Endodermal cell (in vitro differentiated cells): ENCODE data around the gene SUPT4H1. TPM values are rescaled to one million over a fixed set of nuclear protein-coding genes. Genes with fewer than 3 reads are reported as not detected.
A peak's percentile ranks its signal among the peaks of the same experiment; 100 is the strongest.

Experiments used
- DNase-seq: peaks from one replicate; pipeline ENCODE4 v3.0.0-alpha.2; 2017
- H3K27ac ChIP-seq: 2 replicates; pipeline ENCODE4 v1.5.1; 2013; ENCODE audit warnings: mild to moderate bottlenecking, low read depth, low read length, moderate library complexity
- H3K27me3 ChIP-seq: 2 replicates; pipeline ENCODE4 v1.6.1; 2013; ENCODE audit warnings: mild to moderate bottlenecking, low read length, moderate library complexity; ENCODE audit not compliant: insufficient read depth, control insufficient read depth, poor library complexity, severe bottlenecking
- H3K36me3 ChIP-seq: 2 replicates; pipeline ENCODE4 v1.7.0; 2013; ENCODE audit warnings: mild to moderate bottlenecking, low read length, moderate library complexity; ENCODE audit not compliant: control insufficient read depth, insufficient read depth
- H3K4me1 ChIP-seq: one replicate; pipeline ENCODE4 v1.7.0; 2013; ENCODE audit warnings: low read length; ENCODE audit not compliant: control insufficient read depth, insufficient read depth
- H3K4me3 ChIP-seq: 2 replicates; pipeline ENCODE4 v1.5.1; 2013; ENCODE audit warnings: mild to moderate bottlenecking, low read length, moderate library complexity
- H3K9ac ChIP-seq: 2 replicates; pipeline ENCODE4 v1.6.1; 2013; ENCODE audit warnings: mild to moderate bottlenecking, low read length, moderate library complexity; ENCODE audit not compliant: poor library complexity, severe bottlenecking; ENCODE audit errors: extremely low read depth
- H3K9me3 ChIP-seq: 2 replicates; pipeline ENCODE4 v1.6.1; 2013; ENCODE audit warnings: mild to moderate bottlenecking, low read length, moderate library complexity; ENCODE audit not compliant: control insufficient read depth
- H3K27ac Mint-ChIP-seq: 2 replicates; pipeline ENCODE4 v1.8.0; 2020; ENCODE audit warnings: mixed read lengths
- H3K27me3 Mint-ChIP-seq: 2 replicates; pipeline ENCODE4 v1.8.0; 2021; ENCODE audit warnings: mild to moderate bottlenecking, mixed read lengths; ENCODE audit not compliant: insufficient read depth
- H3K36me3 Mint-ChIP-seq: 2 replicates; pipeline ENCODE4 v1.8.0; 2020; ENCODE audit warnings: low read depth, mixed read lengths
- H3K4me1 Mint-ChIP-seq: 2 replicates; pipeline ENCODE4 v1.8.0; 2020; ENCODE audit warnings: mixed read lengths
- H3K4me3 Mint-ChIP-seq: 2 replicates; pipeline ENCODE4 v1.8.0; 2020; ENCODE audit warnings: mild to moderate bottlenecking, moderate library complexity, mixed read lengths
- H3K9me3 Mint-ChIP-seq: 2 replicates; pipeline ENCODE4 v1.8.0; 2020; ENCODE audit warnings: mild to moderate bottlenecking, mixed read lengths
- WGBS, 2 experiments: methylation state at CpG; one replicate each; pipeline versions ENCODE4 v1.1.5 to v1.1.7; 2013; ENCODE audit warnings: missing lambda C conversion rate in 2 of 2, mixed read lengths in 1 of 2; ENCODE audit not compliant: insufficient coverage in 1 of 2, insufficient read length in 1 of 2; 5-methylcytosine and 5-hydroxymethylcytosine counted together
- total RNA-seq, 2 donors: library from RNA; stranded (reverse); fragmentation: NEBNext Ultra II Directional in 1 of 2; extraction: Animal tissue kit (Norgen Biotek cat#: 25700) in 1 of 2; gene quantifications; 2 replicates in 1 of 2; 3 replicates in 1 of 2; pipeline ENCODE4 v1.2.1, GENCODE V29; 2021
- TF ChIP-seq, protein P1 (sequence below): fragments of 200-600 bp; sonication (generic); conservative IDR thresholded peaks from 2 replicates; pipeline ENCODE4 v1.5.0; 2021; ENCODE audit warnings: antibody characterized with exemption, mild to moderate bottlenecking

The SUPT4H1 gene
- total RNA-seq, 2 donors from 2014 or later = 97.2 to 98.8 TPM

DNA sequence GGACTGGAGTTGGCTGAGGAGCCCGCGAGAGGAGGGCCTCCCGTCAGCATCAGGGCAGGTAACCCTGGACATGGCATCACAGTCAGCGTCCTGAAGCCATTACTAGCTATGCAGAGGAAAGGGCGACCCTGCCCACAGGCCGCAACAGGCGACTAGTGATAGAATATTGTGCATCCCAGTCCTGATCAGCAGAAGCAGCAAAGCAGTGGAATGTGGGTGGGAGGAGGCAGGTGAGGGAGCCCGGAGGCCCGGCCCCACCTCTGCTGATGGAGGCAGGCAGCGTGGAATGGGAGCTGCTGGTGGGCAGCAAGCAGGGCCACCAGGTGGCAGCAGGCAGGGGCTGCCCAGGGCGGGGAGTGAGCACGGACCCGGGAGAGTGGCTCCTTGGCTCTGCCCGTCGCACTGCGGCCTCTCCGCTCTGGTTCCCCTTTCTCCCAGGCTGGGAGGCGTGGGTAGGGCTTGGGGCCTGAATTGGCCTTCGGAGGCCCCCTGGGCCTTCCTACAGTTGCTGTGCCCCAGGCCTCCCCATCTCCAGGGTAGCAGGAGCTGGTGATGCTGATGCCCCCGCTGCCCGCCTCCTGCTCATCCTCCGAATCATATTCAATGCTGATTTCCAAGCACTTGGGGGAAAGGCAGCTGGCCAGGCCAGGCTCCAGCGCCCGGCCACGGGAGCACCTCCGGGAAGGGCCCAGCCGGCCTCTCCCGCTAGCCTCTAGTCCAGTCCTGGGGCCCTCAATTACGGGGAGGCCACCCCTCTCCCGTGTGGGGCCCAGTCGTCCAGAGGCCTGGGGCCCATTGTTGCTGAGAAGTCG lies 43.6 kb downstream of the SUPT4H1 start:
- H3K27me3 Mint-ChIP-seq = no peaks in the 10 kb centered on the region
- Histone ChIP-seq H3K4me3 (no peak overlapping the region), H3K27ac (no peak overlapping the region), H3K9ac (no peak overlapping the region), H3K27me3 (no peaks in the 10 kb centered on the region), H3K9me3 (no peaks in the 10 kb centered on the region), H3K36me3 (no peaks in the 10 kb centered on the region), H3K4me1 (no peaks in the 10 kb centered on the region)
- H3K4me3 Mint-ChIP-seq = no peak overlapping the region
- H3K36me3 Mint-ChIP-seq = peaks cover 3% of the 10 kb centered on the region
- TF ChIP-seq, protein P1, sequence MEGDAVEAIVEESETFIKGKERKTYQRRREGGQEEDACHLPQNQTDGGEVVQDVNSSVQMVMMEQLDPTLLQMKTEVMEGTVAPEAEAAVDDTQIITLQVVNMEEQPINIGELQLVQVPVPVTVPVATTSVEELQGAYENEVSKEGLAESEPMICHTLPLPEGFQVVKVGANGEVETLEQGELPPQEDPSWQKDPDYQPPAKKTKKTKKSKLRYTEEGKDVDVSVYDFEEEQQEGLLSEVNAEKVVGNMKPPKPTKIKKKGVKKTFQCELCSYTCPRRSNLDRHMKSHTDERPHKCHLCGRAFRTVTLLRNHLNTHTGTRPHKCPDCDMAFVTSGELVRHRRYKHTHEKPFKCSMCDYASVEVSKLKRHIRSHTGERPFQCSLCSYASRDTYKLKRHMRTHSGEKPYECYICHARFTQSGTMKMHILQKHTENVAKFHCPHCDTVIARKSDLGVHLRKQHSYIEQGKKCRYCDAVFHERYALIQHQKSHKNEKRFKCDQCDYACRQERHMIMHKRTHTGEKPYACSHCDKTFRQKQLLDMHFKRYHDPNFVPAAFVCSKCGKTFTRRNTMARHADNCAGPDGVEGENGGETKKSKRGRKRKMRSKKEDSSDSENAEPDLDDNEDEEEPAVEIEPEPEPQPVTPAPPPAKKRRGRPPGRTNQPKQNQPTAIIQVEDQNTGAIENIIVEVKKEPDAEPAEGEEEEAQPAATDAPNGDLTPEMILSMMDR = peak; percentile 84
- no peak overlapping the region for H3K27ac Mint-ChIP-seq
- H3K4me1 Mint-ChIP-seq = no peaks in the 10 kb centered on the region
- no peaks in the 10 kb centered on the region for H3K9me3 Mint-ChIP-seq
- WGBS, 2 experiments = 85 to 87% methylated on average over 23 to 32 of the region's 32 CpGs
- peak; percentile 96 for DNase-seq

DNA sequence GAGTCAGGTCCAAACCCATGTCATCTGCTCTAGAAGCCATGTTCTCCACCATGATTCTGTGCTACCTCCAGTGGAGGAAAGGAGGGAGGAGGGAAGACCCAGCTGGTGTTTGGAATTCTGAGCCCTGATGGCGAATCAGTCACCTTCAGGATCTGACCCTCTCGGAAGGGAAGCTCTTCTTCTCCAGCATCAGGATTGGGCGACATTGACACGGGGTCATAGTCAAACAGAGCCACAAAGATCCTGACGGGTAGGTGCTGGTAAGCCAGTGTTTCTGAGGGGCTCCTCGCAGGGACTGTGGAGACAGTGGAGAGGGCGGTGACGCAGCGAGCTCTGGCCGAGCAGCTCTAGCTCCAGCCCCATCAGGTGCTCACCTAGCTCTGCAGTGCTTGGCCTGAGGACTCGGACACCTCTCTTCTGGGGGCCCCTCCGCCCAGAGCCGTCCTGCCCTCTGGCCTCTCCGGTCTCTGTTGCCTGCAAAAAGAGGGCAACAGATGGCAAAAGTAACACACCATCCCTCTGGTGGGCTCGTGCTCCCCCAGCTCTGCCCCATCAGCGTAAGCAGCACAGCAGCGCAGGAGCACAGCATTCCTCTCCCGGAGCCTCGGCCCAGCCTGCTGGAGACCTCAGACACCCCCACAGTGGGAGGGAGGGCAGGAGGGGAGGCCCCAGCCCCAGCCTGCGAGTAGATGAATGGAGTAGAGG lies 44.4 kb downstream of the SUPT4H1 start:
- peaks cover 3% of the 10 kb centered on the region for H3K36me3 Mint-ChIP-seq
- Histone ChIP-seq H3K27ac (no peak overlapping the region), H3K4me3 (no peak overlapping the region), H3K9me3 (no peaks in the 10 kb centered on the region), H3K9ac (no peak overlapping the region), H3K27me3 (no peaks in the 10 kb centered on the region), H3K4me1 (no peaks in the 10 kb centered on the region), H3K36me3 (no peaks in the 10 kb centered on the region)
- 90 to 91% methylated on average over 7 to 20 of the region's 20 CpGs for WGBS, 2 experiments
- no peak overlapping the region for H3K4me3 Mint-ChIP-seq
- DNase-seq = peak; percentile 53
- TF ChIP-seq, protein P1 = no peak
- H3K27me3 Mint-ChIP-seq = no peaks in the 10 kb centered on the region
- no peaks in the 10 kb centered on the region for H3K9me3 Mint-ChIP-seq
- no peak overlapping the region for H3K27ac Mint-ChIP-seq
- H3K4me1 Mint-ChIP-seq = no peaks in the 10 kb centered on the region

DNA sequence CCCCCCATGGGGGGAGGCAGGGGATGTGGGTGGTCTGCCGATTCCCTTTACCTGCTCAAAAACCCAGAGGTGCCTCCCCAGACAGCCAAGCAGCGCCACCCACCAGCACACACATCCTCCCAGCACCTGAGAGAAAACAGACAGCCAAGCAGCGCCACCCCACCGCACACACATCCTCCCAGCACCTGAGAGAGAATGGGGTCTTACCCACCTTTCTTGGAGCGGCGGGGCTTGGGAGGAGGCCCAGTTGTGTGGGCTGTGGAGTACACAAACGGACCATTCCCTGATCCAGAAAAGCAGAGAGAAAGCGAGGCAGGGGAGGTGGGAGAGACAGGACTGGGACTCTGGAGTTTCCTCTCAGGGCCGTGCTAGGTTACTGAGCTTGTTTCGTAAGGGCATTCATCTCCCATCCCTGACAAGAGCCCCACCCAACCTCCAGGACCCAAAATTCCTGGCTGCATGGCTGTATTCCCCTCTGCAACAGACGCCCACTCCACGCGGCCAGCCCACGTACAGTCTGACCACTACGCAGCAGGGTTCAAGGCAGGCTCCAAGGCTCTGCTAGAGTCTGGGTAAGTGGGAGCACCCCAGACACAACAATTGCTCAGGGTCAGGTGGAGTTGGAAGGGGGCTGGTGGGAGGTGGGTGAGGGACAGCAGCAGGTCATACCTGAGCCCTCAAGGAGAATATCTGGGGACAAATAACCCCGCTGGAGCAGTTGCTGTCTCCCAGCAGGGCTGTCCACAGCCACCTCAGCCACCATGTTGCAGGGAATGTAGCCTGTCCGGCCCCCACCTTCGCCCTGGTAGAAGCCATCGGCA lies 45.7 kb downstream of the SUPT4H1 start:
- no peaks in the 10 kb centered on the region for H3K27me3 ChIP-seq
- no peak overlapping the region for H3K4me3 Mint-ChIP-seq
- H3K27ac ChIP-seq = no peak overlapping the region
- no peaks in the 10 kb centered on the region for H3K9me3 ChIP-seq
- no peaks in the 10 kb centered on the region for H3K4me1 Mint-ChIP-seq
- H3K9me3 Mint-ChIP-seq = no peaks in the 10 kb centered on the region
- no peak overlapping the region for H3K27ac Mint-ChIP-seq
- no peaks in the 10 kb centered on the region for H3K27me3 Mint-ChIP-seq
- no peaks in the 10 kb centered on the region for H3K36me3 ChIP-seq
- H3K36me3 Mint-ChIP-seq = peaks cover 3% of the 10 kb centered on the region
- H3K4me3 ChIP-seq = no peak overlapping the region
- no peak overlapping the region for H3K9ac ChIP-seq
- TF ChIP-seq, protein P1 = no peak
- no peaks in the 10 kb centered on the region for H3K4me1 ChIP-seq
- no peak for DNase-seq
- WGBS, 2 experiments = 89 to 90% methylated on average over 11 to 19 of the region's 19 CpGs
